Osteoblast (primary cell): Measurements from ENCODE around the gene MAX. TPM values are rescaled to one million over a fixed set of nuclear protein-coding genes. Genes with fewer than 3 reads are reported as not detected.

Experiments
- DNase-seq: peaks from one replicate; pipeline ENCODE4 v3.0.0; 2011; ENCODE audit warnings: low spot score, mixed read lengths; ENCODE audit not compliant: insufficient read length; ENCODE audit errors: missing footprints
- H2AFZ ChIP-seq: 2 replicates; pipeline ENCODE4 v1.6.0; 2011; ENCODE audit warnings: mild to moderate bottlenecking, low read length
- H3K27ac ChIP-seq: 2 replicates; pipeline ENCODE4 v1.5.1; 2011; ENCODE audit warnings: mild to moderate bottlenecking, low read depth, low read length, moderate library complexity
- H3K27me3 ChIP-seq: 2 replicates; pipeline ENCODE4 v1.6.0; 2012; ENCODE audit warnings: mild to moderate bottlenecking, control low read depth, inconsistent platforms, low read length, moderate library complexity; ENCODE audit not compliant: insufficient read depth
- H3K36me3 ChIP-seq: 2 replicates; pipeline ENCODE4 v1.5.1; 2011; ENCODE audit warnings: mild to moderate bottlenecking, low read length, control low read depth, moderate library complexity; ENCODE audit not compliant: insufficient read depth
- H3K4me1 ChIP-seq: 2 replicates; pipeline ENCODE4 v1.5.1; 2011; ENCODE audit warnings: mild to moderate bottlenecking, low read length, control low read depth, moderate library complexity; ENCODE audit not compliant: insufficient read depth
- H3K4me2 ChIP-seq: 2 replicates; pipeline ENCODE4 v1.6.0; 2011; ENCODE audit warnings: mild to moderate bottlenecking, low read length; ENCODE audit not compliant: insufficient read depth
- H3K4me3 ChIP-seq: fragments of 200-600 bp; sonication (generic); 3 replicates; pipeline ENCODE4 v1.5.1; 2012; ENCODE audit warnings: mild to moderate bottlenecking, low read length, inconsistent platforms; ENCODE audit not compliant: insufficient read depth
- H3K79me2 ChIP-seq: 2 replicates; pipeline ENCODE4 v1.6.0; 2012; ENCODE audit warnings: mild to moderate bottlenecking, low read length, control low read depth, inconsistent platforms; ENCODE audit not compliant: insufficient read depth
- H3K9me3 ChIP-seq: 2 replicates; pipeline ENCODE4 v1.5.1; 2011; ENCODE audit warnings: low read depth, low read length, control low read depth
- H4K20me1 ChIP-seq: 2 replicates; pipeline ENCODE4 v1.6.0; 2012; ENCODE audit warnings: mild to moderate bottlenecking, low read length, control low read depth; ENCODE audit not compliant: insufficient read depth
- total RNA-seq: library from RNA; depleted of rRNA; stranded (reverse); fragments of >200 nt; gene quantifications from 2 replicates; pipeline ENCODE4 v1.2.3, GENCODE V29; 2012
- TF ChIP-seq, protein P1 (sequence below): IDR thresholded peaks from 2 replicates; pipeline ENCODE4 v1.5.1; 2011; ENCODE audit warnings: mild to moderate bottlenecking, low read depth, low read length, moderate library complexity; ENCODE audit errors: extremely low read depth

MAX gene
- total RNA-seq, 1 donor, result 66.6 TPM

GRCh38 chr14:65104791-65105190 is 2.5 kb upstream of the MAX start:
- H4K20me1 ChIP-seq, result no peaks in the 10 kb centered on the region
- H3K4me1 ChIP-seq, result peaks cover 13% of the 10 kb centered on the region
- no peak for DNase-seq
- no peaks in the 10 kb centered on the region for H3K9me3 ChIP-seq
- peaks cover 22% of the 10 kb centered on the region for H3K79me2 ChIP-seq
- H3K4me3 ChIP-seq, result no peak overlapping the region
- H3K4me2 ChIP-seq, result no peak overlapping the region
- H3K27ac ChIP-seq, result no peak overlapping the region
- TF ChIP-seq, protein P1, sequence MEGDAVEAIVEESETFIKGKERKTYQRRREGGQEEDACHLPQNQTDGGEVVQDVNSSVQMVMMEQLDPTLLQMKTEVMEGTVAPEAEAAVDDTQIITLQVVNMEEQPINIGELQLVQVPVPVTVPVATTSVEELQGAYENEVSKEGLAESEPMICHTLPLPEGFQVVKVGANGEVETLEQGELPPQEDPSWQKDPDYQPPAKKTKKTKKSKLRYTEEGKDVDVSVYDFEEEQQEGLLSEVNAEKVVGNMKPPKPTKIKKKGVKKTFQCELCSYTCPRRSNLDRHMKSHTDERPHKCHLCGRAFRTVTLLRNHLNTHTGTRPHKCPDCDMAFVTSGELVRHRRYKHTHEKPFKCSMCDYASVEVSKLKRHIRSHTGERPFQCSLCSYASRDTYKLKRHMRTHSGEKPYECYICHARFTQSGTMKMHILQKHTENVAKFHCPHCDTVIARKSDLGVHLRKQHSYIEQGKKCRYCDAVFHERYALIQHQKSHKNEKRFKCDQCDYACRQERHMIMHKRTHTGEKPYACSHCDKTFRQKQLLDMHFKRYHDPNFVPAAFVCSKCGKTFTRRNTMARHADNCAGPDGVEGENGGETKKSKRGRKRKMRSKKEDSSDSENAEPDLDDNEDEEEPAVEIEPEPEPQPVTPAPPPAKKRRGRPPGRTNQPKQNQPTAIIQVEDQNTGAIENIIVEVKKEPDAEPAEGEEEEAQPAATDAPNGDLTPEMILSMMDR, result no peak
- no peak overlapping the region for H2AFZ ChIP-seq
- no peaks in the 10 kb centered on the region for H3K27me3 ChIP-seq
- peaks cover 2% of the 10 kb centered on the region for H3K36me3 ChIP-seq

- TF ChIP-seq, protein P1, result no peak
- Histone ChIP-seq H2AFZ (peak overlapping the region; percentile 92), H3K27me3 (no peaks in the 10 kb centered on the region), H3K27ac (peak overlapping the region; percentile 51), H3K9me3 (no peaks in the 10 kb centered on the region), H3K79me2 (peaks cover 37% of the 10 kb centered on the region), H3K4me2 (peak overlapping the region; percentile 92), H3K4me3 (peak overlapping the region; percentile 90), H3K4me1 (peaks cover 25% of the 10 kb centered on the region), H3K36me3 (peaks cover 3% of the 10 kb centered on the region), H4K20me1 (no peaks in the 10 kb centered on the region)
- DNase-seq, result no peak
Observed at GRCh38 chr14:65103150-65103760, 938 bp upstream of the MAX start.

- H4K20me1 ChIP-seq, result no peaks in the 10 kb centered on the region
- peaks cover 9% of the 10 kb centered on the region for H3K36me3 ChIP-seq
- peak overlapping the region; percentile 86 for H3K4me2 ChIP-seq
- peak overlapping the region; percentile 89 for H3K4me3 ChIP-seq
- H3K79me2 ChIP-seq, result peaks cover 52% of the 10 kb centered on the region
- no peak for DNase-seq
- H3K9me3 ChIP-seq, result no peaks in the 10 kb centered on the region
- H3K4me1 ChIP-seq, result peaks cover 35% of the 10 kb centered on the region
- no peaks in the 10 kb centered on the region for H3K27me3 ChIP-seq
- H2AFZ ChIP-seq, result peak overlapping the region; percentile 38
- TF ChIP-seq, protein P1, result no peak
- peak overlapping the region; percentile 75 for H3K27ac ChIP-seq
Observed at GRCh38 chr14:65101631-65102440, 481 bp downstream of the MAX start.

DNA sequence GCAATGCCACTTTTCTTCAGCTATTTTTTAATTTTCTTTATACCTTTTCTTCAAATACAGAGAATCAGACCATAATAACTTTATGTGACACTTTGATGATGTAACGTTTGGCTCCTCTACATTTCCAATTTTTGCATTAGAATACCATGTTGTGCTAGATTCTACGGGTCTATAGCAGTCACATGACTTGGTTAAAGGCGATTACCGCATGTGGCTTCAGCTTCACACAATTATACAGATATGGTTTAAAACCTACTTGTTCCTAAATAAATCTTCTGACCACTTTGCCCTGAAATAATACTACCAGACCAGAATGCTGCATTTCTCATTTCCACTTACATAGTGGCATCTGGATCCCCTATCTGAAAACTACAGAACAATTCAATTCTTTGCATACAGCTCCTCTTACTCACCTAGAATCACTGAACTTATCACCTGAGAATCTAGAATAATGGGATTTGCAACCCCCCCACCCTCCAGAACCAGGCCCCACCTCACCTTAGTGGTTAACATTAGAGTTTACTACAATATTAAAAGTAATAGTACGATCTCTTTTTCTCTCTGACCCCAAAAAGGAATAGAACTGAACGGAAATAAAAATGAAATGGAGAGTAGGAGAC is 1.3 kb downstream of the MAX start:
- Histone ChIP-seq H3K79me2 (peaks cover 54% of the 10 kb centered on the region), H3K4me1 (peaks cover 43% of the 10 kb centered on the region), H3K36me3 (peaks cover 9% of the 10 kb centered on the region), H4K20me1 (peaks cover 5% of the 10 kb centered on the region), H3K4me2 (peak overlapping the region; percentile 86), H2AFZ (no peak overlapping the region), H3K4me3 (peak overlapping the region; percentile 89), H3K27me3 (no peaks in the 10 kb centered on the region), H3K27ac (peak overlapping the region; percentile 37), H3K9me3 (no peaks in the 10 kb centered on the region)
- TF ChIP-seq, protein P1, result no peak
- no peak for DNase-seq
